T-cell (primary cell): ENCODE data around the gene TBCEL. TPM values are rescaled to one million over a fixed set of nuclear protein-coding genes. Genes with fewer than 3 reads are reported as not detected.

ENCODE experiments used
- ATAC-seq, 4 experiments: fragments of 200-7000 bp in 3 of 4; fragments of 150-1000 bp in 1 of 4; cut with Tn5 transposase; replicated peaks in 1 of 4; 1 replicate in 3 of 4; 2 replicates in 1 of 4; pipeline ENCODE4 v1.10.0; 2021; ENCODE audit warnings: moderate library complexity in 3 of 4, mild to moderate bottlenecking in 2 of 4, moderate number of reproducible peaks in 1 of 4
- CTCF ChIA-PET, 2 donors: fragments of 300-600 bp; sonication (Branson Sonifier 250); formaldehyde crosslinking; loops; one replicate each; lab custom pipeline; 2022; ENCODE audit warnings: antibody characterized with exemption in 2 of 2; lab: Charles Lee
- POLR2A ChIA-PET, 2 donors: fragments of 300-600 bp; sonication (Branson Sonifier 250); formaldehyde crosslinking; loops; one replicate each; lab custom pipeline; 2022; ENCODE audit warnings: antibody characterized with exemption in 2 of 2; lab: Charles Lee
- DNase-seq, 35 experiments: peaks; one replicate each; pipeline versions ENCODE4 v3.0.0 to v3.0.0-alpha.2; 2013 to 2023
- H3K27ac ChIP-seq: one replicate; pipeline ENCODE4 v1.5.1; 2013; ENCODE audit warnings: low read length
- H3K27me3 ChIP-seq, 2 experiments: replicated peaks in 1 of 2; 1 replicate in 1 of 2; 2 replicates in 1 of 2; pipeline versions ENCODE4 v1.6.1 to v1.7.0; 2013; ENCODE audit warnings: low read length in 1 of 2, mixed read lengths in 1 of 2; ENCODE audit not compliant: control insufficient read depth in 2 of 2, insufficient read depth in 2 of 2; ENCODE audit errors: extremely low read depth in 1 of 2
- H3K36me3 ChIP-seq, 2 donors: 1 replicate in 1 of 2; 2 replicates in 1 of 2; pipeline versions ENCODE4 v1.6.1 to v1.7.0; 2013; ENCODE audit warnings: low read length in 1 of 2; ENCODE audit not compliant: control insufficient read depth in 2 of 2, insufficient read depth in 1 of 2; ENCODE audit errors: extremely low read depth in 1 of 2
- H3K4me1 ChIP-seq, 2 experiments: 1 replicate in 1 of 2; 2 replicates in 1 of 2; pipeline versions ENCODE4 v1.6.1 to v1.7.0; 2013; ENCODE audit warnings: low read length in 2 of 2, mixed read lengths in 1 of 2; ENCODE audit not compliant: insufficient read depth in 2 of 2, control insufficient read depth in 1 of 2; ENCODE audit errors: extremely low read depth in 1 of 2
- H3K4me3 ChIP-seq, 2 donors: 1 replicate in 1 of 2; 2 replicates in 1 of 2; pipeline versions ENCODE4 v1.5.1 to v1.7.0; 2013; ENCODE audit warnings: mild to moderate bottlenecking in 2 of 2, low read length in 1 of 2, moderate library complexity in 1 of 2; ENCODE audit not compliant: control insufficient read depth in 1 of 2; ENCODE audit errors: extremely low read depth in 1 of 2
- H3K9me3 ChIP-seq: 2 replicates; pipeline ENCODE4 v1.7.0; 2013
- H3K27ac Mint-ChIP-seq, 2 donors: one replicate each; pipeline ENCODE4 v1.8.0; 2020 to 2021; ENCODE audit warnings: mild to moderate bottlenecking in 2 of 2, mixed read lengths in 2 of 2
- H3K27me3 Mint-ChIP-seq, 2 donors: one replicate each; pipeline ENCODE4 v1.8.0; 2021 to 2022; ENCODE audit warnings: mixed read lengths in 2 of 2
- H3K36me3 Mint-ChIP-seq: one replicate; pipeline ENCODE4 v1.8.0; 2021; ENCODE audit warnings: mixed read lengths
- H3K4me1 Mint-ChIP-seq, 3 donors: one replicate each; pipeline ENCODE4 v1.8.0; 2020 to 2022; ENCODE audit warnings: mixed read lengths in 3 of 3, mild to moderate bottlenecking in 1 of 3
- H3K4me3 Mint-ChIP-seq, 3 donors: one replicate each; pipeline ENCODE4 v1.8.0; 2020 to 2022; ENCODE audit warnings: mild to moderate bottlenecking in 3 of 3, mixed read lengths in 3 of 3, moderate library complexity in 3 of 3
- H3K9me3 Mint-ChIP-seq, 3 donors: one replicate each; pipeline ENCODE4 v1.8.0; 2020 to 2022; ENCODE audit warnings: mixed read lengths in 3 of 3
- WGBS: methylation state at CpG from one replicate; pipeline ENCODE4 v1.1.5; 2013; ENCODE audit warnings: missing lambda C conversion rate; ENCODE audit not compliant: insufficient coverage; 5-methylcytosine and 5-hydroxymethylcytosine counted together
- total RNA-seq, 35 experiments: library from RNA in 6 of 35; stranded (reverse) in 6 of 35; fragments of 120-200 nt in 1 of 35; gene quantifications; one replicate each; pipeline versions ENCODE4 v1.2.1 to v1.2.4 and lab custom pipeline; 2013 to 2026

TBCEL gene
- total RNA-seq, 5 donors from 2014 or later (not counting 1 experiment from before 2014, with no cell fraction given): 16.0 to 26.4 (median 19.0) TPM

GRCh38 chr11:121127809-121128208 lies 103.9 kb downstream of the TBCEL start:
- ChIA-PET POLR2A (no interaction called here), CTCF (no interaction called here)
- no peak for DNase-seq
- no peak overlapping the region for H3K27ac ChIP-seq
- WGBS: 97% methylated on average over 23 of the region's 30 CpGs
- H3K4me3 Mint-ChIP-seq: no peak overlapping the region
- H3K27me3 ChIP-seq: peaks cover 0 to 6% of the 10 kb centered on the region in 2 experiments
- H3K4me3 ChIP-seq: no peak overlapping the region
- peaks cover 0 to 3% of the 10 kb centered on the region in 2 donors for H3K27me3 Mint-ChIP-seq
- H3K4me1 Mint-ChIP-seq: no peaks in the 10 kb centered on the region
- H3K27ac Mint-ChIP-seq: no peak overlapping the region
- no peaks in the 10 kb centered on the region for H3K9me3 ChIP-seq
- no peaks in the 10 kb centered on the region for H3K36me3 ChIP-seq
- ATAC-seq: no peak
- H3K36me3 Mint-ChIP-seq: no peaks in the 10 kb centered on the region
- H3K4me1 ChIP-seq: no peaks in the 10 kb centered on the region
- H3K9me3 Mint-ChIP-seq: peaks cover 0 to 11% (median 2%) of the 10 kb centered on the region in 3 donors

GRCh38 chr11:121129362-121130340 lies 105.7 kb downstream of the TBCEL start:
- H3K4me3 Mint-ChIP-seq: no peak overlapping the region
- WGBS: 89% methylated on average over 21 of the region's 29 CpGs

GRCh38 chr11:121131656-121132055 lies 107.8 kb downstream of the TBCEL start:
- Histone ChIP-seq H3K4me1 (no peaks in the 10 kb centered on the region), H3K27ac (no peak overlapping the region), H3K9me3 (no peaks in the 10 kb centered on the region), H3K27me3 (no peaks in the 10 kb centered on the region), H3K36me3 (no peaks in the 10 kb centered on the region), H3K4me3 (no peak overlapping the region)
- no peak overlapping the region for H3K27ac Mint-ChIP-seq
- no peak for ATAC-seq
- no peak for DNase-seq
- H3K4me1 Mint-ChIP-seq: no peaks in the 10 kb centered on the region
- no peaks in the 10 kb centered on the region for H3K9me3 Mint-ChIP-seq
- WGBS: 91% methylated on average over 3 of the region's 6 CpGs
- no peaks in the 10 kb centered on the region for H3K36me3 Mint-ChIP-seq
- no peak overlapping the region for H3K4me3 Mint-ChIP-seq
- CTCF ChIA-PET: no interaction called here
- peaks cover 0 to 3% of the 10 kb centered on the region in 2 donors for H3K27me3 Mint-ChIP-seq
- POLR2A ChIA-PET: no interaction called here

More at GRCh38 chr11:121129362-121130340, 105.7 kb downstream of the TBCEL start:
- ChIA-PET POLR2A (no interaction called here), CTCF (no interaction called here)
- no peak for ATAC-seq
- Histone ChIP-seq H3K36me3 (no peaks in the 10 kb centered on the region), H3K27me3 (peaks cover 0 to 6% of the 10 kb centered on the region in 2 experiments), H3K4me3 (no peak overlapping the region), H3K9me3 (no peaks in the 10 kb centered on the region), H3K4me1 (no peaks in the 10 kb centered on the region), H3K27ac (no peak overlapping the region)
- H3K27me3 Mint-ChIP-seq: peaks cover 0 to 3% of the 10 kb centered on the region in 2 donors
- no peaks in the 10 kb centered on the region for H3K4me1 Mint-ChIP-seq
- H3K36me3 Mint-ChIP-seq: no peaks in the 10 kb centered on the region
- DNase-seq: no peak
- no peak overlapping the region for H3K27ac Mint-ChIP-seq
- no peaks in the 10 kb centered on the region for H3K9me3 Mint-ChIP-seq

GRCh38 chr11:121132211-121132976 lies 108.5 kb downstream of the TBCEL start:
- ChIA-PET CTCF (no interaction called here), POLR2A (no interaction called here)
- ATAC-seq (no peak), DNase-seq (no peak)
- Mint-ChIP-seq H3K4me1 (no peaks in the 10 kb centered on the region), H3K27ac (no peak overlapping the region), H3K36me3 (no peaks in the 10 kb centered on the region), H3K9me3 (no peaks in the 10 kb centered on the region), H3K4me3 (no peak overlapping the region), H3K27me3 (peaks cover 0 to 3% of the 10 kb centered on the region in 2 donors)
- H3K4me3 ChIP-seq: no peak overlapping the region
- H3K4me1 ChIP-seq: no peaks in the 10 kb centered on the region
- WGBS: 81% methylated on average over 7 of the region's 13 CpGs
- no peaks in the 10 kb centered on the region for H3K9me3 ChIP-seq
- no peaks in the 10 kb centered on the region for H3K36me3 ChIP-seq
- no peak overlapping the region for H3K27ac ChIP-seq
- no peaks in the 10 kb centered on the region for H3K27me3 ChIP-seq

GRCh38 chr11:121134741-121135312 lies 110.9 kb downstream of the TBCEL start:
- no peak for DNase-seq
- Histone ChIP-seq H3K9me3 (no peaks in the 10 kb centered on the region), H3K4me3 (no peak overlapping the region), H3K27me3 (no peaks in the 10 kb centered on the region), H3K36me3 (no peaks in the 10 kb centered on the region), H3K4me1 (no peaks in the 10 kb centered on the region), H3K27ac (no peak overlapping the region)
- Mint-ChIP-seq H3K9me3 (no peaks in the 10 kb centered on the region), H3K36me3 (no peaks in the 10 kb centered on the region), H3K4me3 (no peak overlapping the region), H3K4me1 (no peaks in the 10 kb centered on the region), H3K27me3 (no peaks in the 10 kb centered on the region), H3K27ac (no peak overlapping the region)
- CTCF ChIA-PET: no interaction called here
- POLR2A ChIA-PET: no interaction called here
- 91% methylated on average over 4 of the region's 10 CpGs for WGBS
- ATAC-seq: no peak

- ChIA-PET POLR2A (no interaction called here), CTCF (no interaction called here)
- Histone ChIP-seq H3K4me1 (no peaks in the 10 kb centered on the region), H3K36me3 (no peaks in the 10 kb centered on the region), H3K27ac (no peak overlapping the region), H3K27me3 (no peaks in the 10 kb centered on the region), H3K4me3 (no peak overlapping the region), H3K9me3 (no peaks in the 10 kb centered on the region)
- no peak overlapping the region for H3K4me3 Mint-ChIP-seq
- H3K4me1 Mint-ChIP-seq: no peaks in the 10 kb centered on the region
- H3K27me3 Mint-ChIP-seq: peaks cover 0 to 2% of the 10 kb centered on the region in 2 donors
- ATAC-seq (no peak), DNase-seq (no peak)
- H3K27ac Mint-ChIP-seq: no peak overlapping the region
- H3K36me3 Mint-ChIP-seq: no peaks in the 10 kb centered on the region
- H3K9me3 Mint-ChIP-seq: no peaks in the 10 kb centered on the region
- 94% methylated on average over 10 of the region's 11 CpGs for WGBS
Observed at GRCh38 chr11:121137005-121137404, 113.1 kb downstream of the TBCEL start.
